Keratinocyte (primary cell): ENCODE results near the gene WWC1. TPM values are rescaled to one million over a fixed set of nuclear protein-coding genes. Genes with fewer than 3 reads are reported as not detected.
A peak's percentile ranks its signal among the peaks of the same experiment; 100 is the strongest.

Source experiments
- DNase-seq: peaks from one replicate; pipeline ENCODE4 v3.0.0-alpha.2; 2011; ENCODE audit warnings: low read depth, missing footprints, low spot score
- FAIRE-seq: peaks from 2 replicates; lab custom pipeline; 2011; peaks lifted over from hg19 to GRCh38; lab: Jason Lieb, UNC
- H2AFZ ChIP-seq: 2 replicates; pipeline ENCODE4 v1.6.0; 2012; ENCODE audit warnings: low read length, control low read depth, inconsistent platforms; ENCODE audit not compliant: control insufficient read depth
- H3K27ac ChIP-seq: 2 replicates; pipeline ENCODE4 v1.5.1; 2011; ENCODE audit warnings: low read length; ENCODE audit not compliant: control insufficient read depth, insufficient read depth
- H3K27me3 ChIP-seq: 3 replicates; pipeline ENCODE4 v1.6.0; 2011; ENCODE audit warnings: low read length; ENCODE audit not compliant: control insufficient read depth, insufficient read depth; ENCODE audit errors: extremely low read depth
- H3K36me3 ChIP-seq, 2 experiments: 2 replicates in 1 of 2; 3 replicates in 1 of 2; pipeline ENCODE4 v1.5.1; 2011; ENCODE audit warnings: low read length in 2 of 2, mild to moderate bottlenecking in 1 of 2; ENCODE audit not compliant: control insufficient read depth in 2 of 2, insufficient read depth in 2 of 2; ENCODE audit errors: extremely low read depth in 1 of 2
- H3K4me1 ChIP-seq: 3 replicates; pipeline ENCODE4 v1.5.1; 2011; ENCODE audit warnings: low read length; ENCODE audit not compliant: control insufficient read depth, insufficient read depth; ENCODE audit errors: extremely low read depth
- H3K4me2 ChIP-seq: 3 replicates; pipeline ENCODE4 v1.6.0; 2011; ENCODE audit warnings: low read depth, low read length; ENCODE audit not compliant: control insufficient read depth, insufficient read depth; ENCODE audit errors: extremely low read depth
- H3K4me3 ChIP-seq, 3 experiments: fragments of 200-600 bp in 1 of 3; sonication (generic) in 1 of 3; 2 replicates in 2 of 3; 3 replicates in 1 of 3; pipeline ENCODE4 v1.5.1; 2011 to 2016; ENCODE audit warnings: low read length in 3 of 3, mild to moderate bottlenecking in 3 of 3, control low read depth in 2 of 3, inconsistent platforms in 1 of 3, low read depth in 1 of 3, mixed read lengths in 1 of 3, mixed run types in 1 of 3, moderate library complexity in 1 of 3; ENCODE audit not compliant: control insufficient read depth in 2 of 3, insufficient read depth in 2 of 3; ENCODE audit errors: extremely low read depth in 1 of 3
- H3K79me2 ChIP-seq: 2 replicates; pipeline ENCODE4 v1.6.0; 2012; ENCODE audit warnings: low read length; ENCODE audit not compliant: control insufficient read depth, insufficient read depth
- H3K9ac ChIP-seq: 3 replicates; pipeline ENCODE4 v1.6.0; 2011; ENCODE audit warnings: low read length; ENCODE audit not compliant: control insufficient read depth, insufficient read depth; ENCODE audit errors: extremely low read depth
- H3K9me1 ChIP-seq: 3 replicates; pipeline ENCODE4 v1.6.0; 2011; ENCODE audit warnings: low read length; ENCODE audit not compliant: control insufficient read depth, insufficient read depth; ENCODE audit errors: extremely low read depth
- H3K9me3 ChIP-seq: 2 replicates; pipeline ENCODE4 v1.5.1; 2012; ENCODE audit warnings: low read depth, low read length; ENCODE audit not compliant: control insufficient read depth
- H4K20me1 ChIP-seq: 3 replicates; pipeline ENCODE4 v1.6.0; 2011; ENCODE audit warnings: low read length; ENCODE audit not compliant: control insufficient read depth, insufficient read depth; ENCODE audit errors: extremely low read depth
- EZH2 ChIP-seq: IDR thresholded peaks from one replicate; pipeline ENCODE4 v1.6.1; 2012; ENCODE audit warnings: inconsistent platforms, mild to moderate bottlenecking, low read length, moderate library complexity
- dilution Hi-C: fragments of 300-500 bp; cut with MboI; formaldehyde crosslinking; loops from one replicate; pipeline ENCODE4 v1.7.0; 2020; ENCODE audit warnings: low sequenced_read_pairs; ENCODE audit not compliant: extremely low pct_ligation_motif_present
- polyA plus RNA-seq, 5 experiments: library from polyadenylated mRNA; depleted of rRNA in 3 of 5; stranded (reverse) in 3 of 5; stranded (forward) in 1 of 5; unstranded in 1 of 5; fragments of >200 nt; gene quantifications; 1 replicate in 1 of 5; 2 replicates in 3 of 5; 3 replicates in 1 of 5; pipeline versions ENCODE4 v1.2.1 to v1.2.3, GENCODE V29; 2011 to 2012; ENCODE audit warnings: missing spikeins in 2 of 5, low read depth in 1 of 5, low replicate concordance in 1 of 5
- TF ChIP-seq, protein P1 (sequence below), 3 experiments: IDR thresholded peaks in 1 of 3; conservative IDR thresholded peaks in 1 of 3; optimal IDR thresholded peaks in 1 of 3; 2 replicates in 2 of 3; 3 replicates in 1 of 3; pipeline versions ENCODE3 to v1.5.1; 2011; ENCODE audit warnings: low read length in 3 of 3, mild to moderate bottlenecking in 3 of 3, moderate library complexity in 2 of 3, control low read depth in 1 of 3, inconsistent platforms in 1 of 3; ENCODE audit not compliant: insufficient read depth in 2 of 3; ENCODE audit errors: extremely low read depth in 1 of 3

WWC1 gene
- polyA plus RNA-seq, 1 donor (not counting 4 experiments of a cell fraction or from before 2014, with no cell fraction given): 19.8 TPM

DNA sequence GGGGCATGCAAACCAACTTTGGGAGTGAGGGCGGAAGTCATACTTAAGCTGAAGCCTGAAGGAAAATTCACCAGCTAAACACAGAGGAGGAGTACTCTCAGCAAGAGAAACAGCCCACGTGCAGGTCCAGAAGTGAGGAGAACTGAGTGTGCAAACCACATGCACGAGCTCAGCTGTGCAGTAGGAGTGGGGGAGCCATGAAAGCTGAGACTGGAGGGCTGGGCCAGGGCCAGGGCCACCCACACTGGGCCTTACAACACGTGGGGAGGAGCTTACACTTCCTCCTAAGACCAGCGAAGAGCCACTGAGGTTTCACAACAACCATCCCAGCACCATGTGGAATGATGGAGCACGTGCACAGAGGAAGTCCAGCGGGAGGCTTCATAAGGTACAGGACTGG lies 9.3 kb upstream of the WWC1 start:
- H3K79me2 ChIP-seq: no peaks in the 10 kb centered on the region
- no peaks in the 10 kb centered on the region for H3K36me3 ChIP-seq
- no peak overlapping the region for H3K9ac ChIP-seq
- H3K4me2 ChIP-seq: no peak overlapping the region
- TF ChIP-seq, protein P1, sequence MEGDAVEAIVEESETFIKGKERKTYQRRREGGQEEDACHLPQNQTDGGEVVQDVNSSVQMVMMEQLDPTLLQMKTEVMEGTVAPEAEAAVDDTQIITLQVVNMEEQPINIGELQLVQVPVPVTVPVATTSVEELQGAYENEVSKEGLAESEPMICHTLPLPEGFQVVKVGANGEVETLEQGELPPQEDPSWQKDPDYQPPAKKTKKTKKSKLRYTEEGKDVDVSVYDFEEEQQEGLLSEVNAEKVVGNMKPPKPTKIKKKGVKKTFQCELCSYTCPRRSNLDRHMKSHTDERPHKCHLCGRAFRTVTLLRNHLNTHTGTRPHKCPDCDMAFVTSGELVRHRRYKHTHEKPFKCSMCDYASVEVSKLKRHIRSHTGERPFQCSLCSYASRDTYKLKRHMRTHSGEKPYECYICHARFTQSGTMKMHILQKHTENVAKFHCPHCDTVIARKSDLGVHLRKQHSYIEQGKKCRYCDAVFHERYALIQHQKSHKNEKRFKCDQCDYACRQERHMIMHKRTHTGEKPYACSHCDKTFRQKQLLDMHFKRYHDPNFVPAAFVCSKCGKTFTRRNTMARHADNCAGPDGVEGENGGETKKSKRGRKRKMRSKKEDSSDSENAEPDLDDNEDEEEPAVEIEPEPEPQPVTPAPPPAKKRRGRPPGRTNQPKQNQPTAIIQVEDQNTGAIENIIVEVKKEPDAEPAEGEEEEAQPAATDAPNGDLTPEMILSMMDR (optimal IDR thresholded peaks at IDR 0.05 in 1 of 3, IDR thresholded peaks at IDR 0.05 in 1 of 3, conservative IDR thresholded peaks at IDR 0.05 in 1 of 3; ENCODE audit: extremely low read depth in 1 of 3, insufficient read depth in 2 of 3, low read length in 3 of 3): no peak
- TF ChIP-seq EZH2: no peak
- H3K9me3 ChIP-seq: no peaks in the 10 kb centered on the region
- H3K4me3 ChIP-seq: no peak overlapping the region
- no peak overlapping the region for H2AFZ ChIP-seq
- no peaks in the 10 kb centered on the region for H3K4me1 ChIP-seq
- FAIRE-seq: peak; percentile 70
- no peaks in the 10 kb centered on the region for H3K27me3 ChIP-seq
- no peaks in the 10 kb centered on the region for H3K9me1 ChIP-seq
- H3K27ac ChIP-seq: no peak overlapping the region
- dilution Hi-C loops: no loop called here
- no peaks in the 10 kb centered on the region for H4K20me1 ChIP-seq
- no peak for DNase-seq

DNA sequence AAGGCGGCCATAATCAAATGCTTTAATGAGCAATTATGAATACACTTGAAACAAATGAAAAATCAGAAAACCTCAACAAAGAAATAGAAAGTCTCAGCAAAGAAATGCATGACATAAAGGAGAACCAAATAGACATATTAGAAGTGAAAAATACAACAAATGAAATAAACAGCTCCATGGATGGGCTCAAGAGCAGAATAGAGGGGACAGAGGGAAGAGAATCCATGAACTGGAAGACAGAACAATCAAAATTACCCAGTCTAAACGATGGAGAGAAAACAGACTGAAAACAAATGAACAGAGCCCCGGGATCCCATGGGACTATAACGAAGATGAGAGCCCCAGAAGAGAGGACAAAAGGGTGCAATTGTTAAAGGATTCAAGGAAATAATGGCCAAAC lies 6.6 kb upstream of the WWC1 start:
- Histone ChIP-seq H3K79me2 (no peaks in the 10 kb centered on the region), H3K9me3 (no peaks in the 10 kb centered on the region), H3K4me2 (no peak overlapping the region), H3K36me3 (no peaks in the 10 kb centered on the region), H3K27me3 (no peaks in the 10 kb centered on the region), H3K4me3 (no peak overlapping the region), H3K4me1 (peaks cover 20% of the 10 kb centered on the region), H3K27ac (no peak overlapping the region), H4K20me1 (no peaks in the 10 kb centered on the region), H3K9me1 (no peaks in the 10 kb centered on the region), H2AFZ (no peak overlapping the region), H3K9ac (no peak overlapping the region)
- TF ChIP-seq EZH2: no peak
- TF ChIP-seq, protein P1 (optimal IDR thresholded peaks at IDR 0.05 in 1 of 3, IDR thresholded peaks at IDR 0.05 in 1 of 3, conservative IDR thresholded peaks at IDR 0.05 in 1 of 3; ENCODE audit: extremely low read depth in 1 of 3, insufficient read depth in 2 of 3, low read length in 3 of 3): no peak
- dilution Hi-C loops: no loop called here
- DNase-seq: no peak
- no peak for FAIRE-seq
